ENCODE results near the gene VSTM4. TPM values are rescaled to one million over a fixed set of nuclear protein-coding genes. Genes with fewer than 3 reads are reported as not detected.

Gene VSTM4
- 2.2 and 2.3 TPM in 2 replicates for total RNA-seq
- long read RNA-seq, full-length matches to known transcripts = 4 of 8 reads
- long read RNA-seq, partial matches to known transcripts = 0 of 8 reads
- long read RNA-seq, other reads (novel, unspliced or antisense) = 4 of 8 reads

DNA sequence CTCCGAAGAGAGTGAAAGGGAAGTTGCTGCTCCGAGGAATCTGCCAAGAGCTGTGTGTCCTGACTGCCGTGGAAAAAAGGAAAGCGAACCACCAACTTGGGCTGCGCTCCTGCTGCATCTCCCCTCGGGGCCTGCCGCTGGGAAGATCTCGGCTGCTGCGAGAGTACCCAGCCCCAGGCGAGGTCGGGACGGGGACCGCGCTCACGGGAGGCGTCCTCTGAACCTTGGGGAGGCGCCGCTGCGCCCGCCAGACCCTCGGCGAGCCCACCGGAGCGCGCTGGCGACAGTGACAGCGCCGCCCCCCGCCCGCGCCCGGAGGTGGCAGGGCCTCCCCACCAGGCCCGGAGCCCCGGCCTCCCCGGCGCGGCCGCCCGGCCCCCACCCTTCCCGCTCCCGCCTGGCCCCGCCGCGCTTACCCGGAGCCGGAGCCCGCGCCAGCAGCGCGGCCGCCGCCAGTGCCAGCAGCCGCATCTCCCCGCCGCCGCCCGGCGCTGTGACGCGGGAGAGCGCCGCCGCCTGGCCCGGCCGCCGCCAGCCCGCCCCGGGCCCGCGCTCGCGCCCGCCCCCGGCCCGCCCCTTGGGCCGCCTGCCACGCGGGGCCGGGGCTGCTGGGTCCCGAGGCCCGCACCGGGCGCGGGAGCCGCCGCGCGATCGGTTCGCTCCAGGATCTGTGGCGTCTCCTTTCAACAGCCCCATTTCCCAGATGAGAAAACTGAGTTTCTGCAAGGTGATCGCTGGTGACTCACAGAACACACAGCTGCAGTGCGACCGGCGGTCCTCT lies at the start of gene VSTM4:
Gene VSTM4 (minus strand): TSS at position 508 of the 781 bp plus-strand sequence. CDS start 37 bp downstream, at position 471.
- H3K4me1 Mint-ChIP-seq = peaks cover 22% of the 10 kb centered on the region
- H3K9me3 Mint-ChIP-seq = no peaks in the 10 kb centered on the region
- TF ChIP-seq, protein P1, sequence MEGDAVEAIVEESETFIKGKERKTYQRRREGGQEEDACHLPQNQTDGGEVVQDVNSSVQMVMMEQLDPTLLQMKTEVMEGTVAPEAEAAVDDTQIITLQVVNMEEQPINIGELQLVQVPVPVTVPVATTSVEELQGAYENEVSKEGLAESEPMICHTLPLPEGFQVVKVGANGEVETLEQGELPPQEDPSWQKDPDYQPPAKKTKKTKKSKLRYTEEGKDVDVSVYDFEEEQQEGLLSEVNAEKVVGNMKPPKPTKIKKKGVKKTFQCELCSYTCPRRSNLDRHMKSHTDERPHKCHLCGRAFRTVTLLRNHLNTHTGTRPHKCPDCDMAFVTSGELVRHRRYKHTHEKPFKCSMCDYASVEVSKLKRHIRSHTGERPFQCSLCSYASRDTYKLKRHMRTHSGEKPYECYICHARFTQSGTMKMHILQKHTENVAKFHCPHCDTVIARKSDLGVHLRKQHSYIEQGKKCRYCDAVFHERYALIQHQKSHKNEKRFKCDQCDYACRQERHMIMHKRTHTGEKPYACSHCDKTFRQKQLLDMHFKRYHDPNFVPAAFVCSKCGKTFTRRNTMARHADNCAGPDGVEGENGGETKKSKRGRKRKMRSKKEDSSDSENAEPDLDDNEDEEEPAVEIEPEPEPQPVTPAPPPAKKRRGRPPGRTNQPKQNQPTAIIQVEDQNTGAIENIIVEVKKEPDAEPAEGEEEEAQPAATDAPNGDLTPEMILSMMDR (conservative IDR thresholded peaks at IDR 0.05) = no peak
- no peaks in the 10 kb centered on the region for H3K27me3 Mint-ChIP-seq (ENCODE audit: low read depth)
- no peak within 1 kb of the TSS for H3K27ac Mint-ChIP-seq (ENCODE audit: unreplicated experiment)
- H3K36me3 Mint-ChIP-seq (ENCODE audit: low read depth) = no peaks in the 10 kb centered on the region
- peak within 1 kb of the TSS; percentile 90 for H3K4me3 Mint-ChIP-seq
- peak; percentile 50 for DNase-seq (ENCODE audit: low read depth, low spot score)

DNA sequence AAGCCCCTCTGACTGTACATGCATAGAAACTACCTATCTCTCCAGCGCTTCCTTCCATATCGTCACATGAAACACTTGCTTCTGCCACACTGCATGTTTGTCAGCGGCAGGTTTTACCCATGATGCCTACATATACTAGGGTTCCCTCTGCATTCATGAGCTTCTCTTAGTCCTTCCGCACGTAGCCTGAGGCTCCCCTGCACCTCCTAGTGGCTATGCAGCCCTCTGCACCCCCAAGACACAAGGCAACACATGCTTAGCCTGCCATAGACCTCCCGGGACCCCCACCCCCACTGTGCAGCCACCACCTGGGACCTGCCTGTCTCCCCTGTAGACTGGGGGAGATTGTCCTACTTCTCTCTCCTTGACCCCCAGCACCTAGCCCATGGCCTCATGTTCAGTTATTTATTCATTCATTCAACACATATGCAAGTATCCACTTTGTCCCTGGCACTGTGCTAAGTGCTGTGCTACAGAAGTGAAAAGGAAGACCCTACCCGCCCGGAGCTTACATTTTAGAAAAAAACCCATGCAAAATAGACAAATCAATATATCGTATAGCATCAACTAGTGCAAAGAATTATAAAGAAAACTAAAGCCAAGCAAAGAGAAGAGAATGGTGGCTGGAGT lies 49.4 kb upstream of the VSTM4 start:
- TF ChIP-seq, protein P1 (conservative IDR thresholded peaks at IDR 0.05) = peak; percentile 65
- Mint-ChIP-seq H3K36me3 (ENCODE audit: low read depth) (no peaks in the 10 kb centered on the region), H3K4me3 (no peak overlapping the region), H3K27me3 (ENCODE audit: low read depth) (no peaks in the 10 kb centered on the region), H3K9me3 (no peaks in the 10 kb centered on the region), H3K4me1 (peaks cover 6% of the 10 kb centered on the region), H3K27ac (ENCODE audit: unreplicated experiment) (no peak overlapping the region)
- DNase-seq (ENCODE audit: low read depth, low spot score) = peak; percentile 39

GRCh38 chr10:49163741-49164140 lies 48.4 kb upstream of the VSTM4 start:
- DNase-seq (ENCODE audit: low read depth, low spot score) = no peak
- Mint-ChIP-seq H3K36me3 (ENCODE audit: low read depth) (no peaks in the 10 kb centered on the region), H3K27ac (ENCODE audit: unreplicated experiment) (no peak overlapping the region), H3K9me3 (no peaks in the 10 kb centered on the region), H3K27me3 (ENCODE audit: low read depth) (no peaks in the 10 kb centered on the region), H3K4me1 (peaks cover 6% of the 10 kb centered on the region), H3K4me3 (no peak overlapping the region)
- TF ChIP-seq, protein P1 (conservative IDR thresholded peaks at IDR 0.05) = no peak

DNA sequence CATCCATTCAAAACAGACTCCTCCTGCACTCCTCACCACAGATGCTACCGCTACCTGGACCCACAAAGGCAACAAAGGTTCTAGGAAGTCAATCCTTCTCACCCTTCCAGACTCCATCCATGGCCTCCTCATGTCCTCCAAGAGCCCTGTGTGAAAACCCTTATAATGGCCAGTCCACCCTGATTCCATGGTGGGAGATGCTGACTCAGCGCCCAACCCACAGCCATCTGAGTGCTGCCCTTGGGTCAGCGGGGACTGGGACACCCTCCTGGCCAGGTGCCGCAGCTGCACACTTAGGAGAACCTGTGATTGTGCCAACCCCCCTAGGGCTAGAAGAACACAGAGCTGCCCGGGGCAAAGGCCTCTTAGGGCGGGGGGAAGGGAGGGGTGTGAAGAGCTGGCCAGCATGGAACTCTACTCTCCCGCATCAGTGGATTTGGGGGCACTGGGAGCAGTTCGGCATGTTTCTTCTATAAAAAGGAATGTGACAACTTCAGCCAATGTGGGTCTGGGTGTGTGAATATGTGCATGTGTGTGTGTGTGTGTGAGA lies 47.5 kb upstream of the VSTM4 start:
- no peaks in the 10 kb centered on the region for H3K9me3 Mint-ChIP-seq
- peaks cover 5% of the 10 kb centered on the region for H3K27me3 Mint-ChIP-seq (ENCODE audit: low read depth)
- no peak overlapping the region for H3K27ac Mint-ChIP-seq (ENCODE audit: unreplicated experiment)
- no peak overlapping the region for H3K4me3 Mint-ChIP-seq
- TF ChIP-seq, protein P1 (conservative IDR thresholded peaks at IDR 0.05) = no peak
- peaks cover 6% of the 10 kb centered on the region for H3K4me1 Mint-ChIP-seq
- DNase-seq (ENCODE audit: low read depth, low spot score) = no peak
- no peaks in the 10 kb centered on the region for H3K36me3 Mint-ChIP-seq (ENCODE audit: low read depth)

GRCh38 chr10:49162063-49162462 lies 46.7 kb upstream of the VSTM4 start:
- H3K4me3 Mint-ChIP-seq = no peak overlapping the region
- H3K4me1 Mint-ChIP-seq = peaks cover 6% of the 10 kb centered on the region
- peaks cover 11% of the 10 kb centered on the region for H3K27me3 Mint-ChIP-seq (ENCODE audit: low read depth)
- no peak overlapping the region for H3K27ac Mint-ChIP-seq (ENCODE audit: unreplicated experiment)
- H3K36me3 Mint-ChIP-seq (ENCODE audit: low read depth) = no peaks in the 10 kb centered on the region
- DNase-seq (ENCODE audit: low read depth, low spot score) = no peak
- H3K9me3 Mint-ChIP-seq = no peaks in the 10 kb centered on the region
- TF ChIP-seq, protein P1 (conservative IDR thresholded peaks at IDR 0.05) = no peak

Measured in neural crest cell (in vitro differentiated cells).